Liver (tissue), 3 donors: ENCODE results near the gene CELF2.
"Not testable (repeated sequence)": the region's sequence is repeated elsewhere in the genome, so short reads cannot be mapped to it uniquely, and the experiment has no call there.

Experiments used
- RAD21 ChIP-seq, 2 donors: IDR thresholded peaks; 2 replicates each; pipeline ENCODE4 v1.6.1; 2016; ENCODE audit warnings: antibody characterized with exemption in 2 of 2, mild to moderate bottlenecking in 2 of 2
- TF ChIP-seq, protein P1 (sequence below): fragments of 150-350 bp; IDR thresholded peaks from 2 replicates; pipeline ENCODE4 v1.5.1; 2017; ENCODE audit warnings: improper control_type of control experiment, low read depth, low read length; ENCODE audit not compliant: missing input control
- donor health status: healthy.
- donor health status: healthy.

GRCh38 chr10:11185128-11185665 is 167.5 kb downstream of the CELF2 start:
- TF ChIP-seq, protein P1, sequence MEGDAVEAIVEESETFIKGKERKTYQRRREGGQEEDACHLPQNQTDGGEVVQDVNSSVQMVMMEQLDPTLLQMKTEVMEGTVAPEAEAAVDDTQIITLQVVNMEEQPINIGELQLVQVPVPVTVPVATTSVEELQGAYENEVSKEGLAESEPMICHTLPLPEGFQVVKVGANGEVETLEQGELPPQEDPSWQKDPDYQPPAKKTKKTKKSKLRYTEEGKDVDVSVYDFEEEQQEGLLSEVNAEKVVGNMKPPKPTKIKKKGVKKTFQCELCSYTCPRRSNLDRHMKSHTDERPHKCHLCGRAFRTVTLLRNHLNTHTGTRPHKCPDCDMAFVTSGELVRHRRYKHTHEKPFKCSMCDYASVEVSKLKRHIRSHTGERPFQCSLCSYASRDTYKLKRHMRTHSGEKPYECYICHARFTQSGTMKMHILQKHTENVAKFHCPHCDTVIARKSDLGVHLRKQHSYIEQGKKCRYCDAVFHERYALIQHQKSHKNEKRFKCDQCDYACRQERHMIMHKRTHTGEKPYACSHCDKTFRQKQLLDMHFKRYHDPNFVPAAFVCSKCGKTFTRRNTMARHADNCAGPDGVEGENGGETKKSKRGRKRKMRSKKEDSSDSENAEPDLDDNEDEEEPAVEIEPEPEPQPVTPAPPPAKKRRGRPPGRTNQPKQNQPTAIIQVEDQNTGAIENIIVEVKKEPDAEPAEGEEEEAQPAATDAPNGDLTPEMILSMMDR, result not testable (repeated sequence)
- TF ChIP-seq RAD21 (IDR thresholded peaks at IDR 0.05), result not testable (repeated sequence)
